ENCODE measurements around the gene TRAP1.

GRCh38 chr16:3651461-3652372 is 65.6 kb downstream of the TRAP1 start:
- TF ChIP-seq, protein P1, sequence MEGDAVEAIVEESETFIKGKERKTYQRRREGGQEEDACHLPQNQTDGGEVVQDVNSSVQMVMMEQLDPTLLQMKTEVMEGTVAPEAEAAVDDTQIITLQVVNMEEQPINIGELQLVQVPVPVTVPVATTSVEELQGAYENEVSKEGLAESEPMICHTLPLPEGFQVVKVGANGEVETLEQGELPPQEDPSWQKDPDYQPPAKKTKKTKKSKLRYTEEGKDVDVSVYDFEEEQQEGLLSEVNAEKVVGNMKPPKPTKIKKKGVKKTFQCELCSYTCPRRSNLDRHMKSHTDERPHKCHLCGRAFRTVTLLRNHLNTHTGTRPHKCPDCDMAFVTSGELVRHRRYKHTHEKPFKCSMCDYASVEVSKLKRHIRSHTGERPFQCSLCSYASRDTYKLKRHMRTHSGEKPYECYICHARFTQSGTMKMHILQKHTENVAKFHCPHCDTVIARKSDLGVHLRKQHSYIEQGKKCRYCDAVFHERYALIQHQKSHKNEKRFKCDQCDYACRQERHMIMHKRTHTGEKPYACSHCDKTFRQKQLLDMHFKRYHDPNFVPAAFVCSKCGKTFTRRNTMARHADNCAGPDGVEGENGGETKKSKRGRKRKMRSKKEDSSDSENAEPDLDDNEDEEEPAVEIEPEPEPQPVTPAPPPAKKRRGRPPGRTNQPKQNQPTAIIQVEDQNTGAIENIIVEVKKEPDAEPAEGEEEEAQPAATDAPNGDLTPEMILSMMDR (IDR thresholded peaks at IDR 0.05; ENCODE audit: insufficient read depth, low read length, poor library complexity, severe bottlenecking), result no peak
- no peak for TF ChIP-seq EZH2phosphoT487 (conservative IDR thresholded peaks at IDR 0.05; ENCODE audit: low read length)
